K562 (cell line): Measurements from ENCODE around the gene SLC66A3. TPM values are rescaled to one million over a fixed set of nuclear protein-coding genes. Genes with fewer than 3 reads are reported as not detected.

Experiments used
- ATAC-seq: fragments of 200-7000 bp; cut with Tn5 transposase; 3 replicates; pipeline ENCODE4 v1.9.1; 2020; ENCODE audit warnings: moderate library complexity
- BruUV-seq: library from RNA; stranded (reverse); fragments of 400-500 nt; replicated peaks from 2 replicates; lab custom pipeline; 2021; lab: Mats Ljungman, UMichigan
- CTCF ChIA-PET: fragments of 300-600 bp; formaldehyde crosslinking; extraction: SDS; loops from one replicate; lab custom pipeline; 2021; ENCODE audit warnings: low intra/inter-chr PET ratio; lab: Yijun Ruan, JAX
- POLR2A ChIA-PET: fragments of 300-600, 350-650 bp; sonication (Branson Sonifier 250); formaldehyde crosslinking; extraction: SDS; loops from one replicate; lab custom pipeline; 2021; ENCODE audit warnings: antibody characterized with exemption, inconsistent platforms; lab: Yijun Ruan, JAX
- DNase-seq, 4 experiments: peaks; one replicate each; pipeline versions ENCODE4 v3.0.0 to v3.0.0-alpha.2; 2011 to 2018; ENCODE audit warnings: low spot score in 3 of 4, mixed read lengths in 3 of 4; ENCODE audit errors: extremely low read depth in 1 of 4
- FAIRE-seq: peaks from 2 replicates; lab custom pipeline; 2011; peaks lifted over from hg19 to GRCh38; lab: Jason Lieb, UNC
- H2AFZ ChIP-seq: 2 replicates; pipeline ENCODE4 v1.6.0; 2011; ENCODE audit warnings: low read depth, low read length, control low read depth, inconsistent platforms
- H3K27ac ChIP-seq: fragments of 200-600 bp; 3 replicates; pipeline ENCODE4 v1.8.0; 2011; ENCODE audit warnings: low read depth, mild to moderate bottlenecking, control low read depth, inconsistent platforms, low read length, moderate library complexity, mixed read lengths; ENCODE audit errors: extremely low read depth
- H3K27me3 ChIP-seq, 2 experiments: fragments of 300-600 bp in 1 of 2; 2 replicates in 1 of 2; 3 replicates in 1 of 2; pipeline versions ENCODE4 v1.6.0 to v1.8.0; 2011; ENCODE audit warnings: inconsistent platforms in 2 of 2, low read length in 2 of 2, mild to moderate bottlenecking in 1 of 2, mixed read lengths in 1 of 2, moderate library complexity in 1 of 2; ENCODE audit not compliant: control insufficient read depth in 2 of 2, insufficient read depth in 2 of 2
- H3K36me3 ChIP-seq: fragments of 300-600 bp; 3 replicates; pipeline ENCODE4 v1.8.0; 2011; ENCODE audit warnings: mild to moderate bottlenecking, low read length, inconsistent platforms; ENCODE audit not compliant: control insufficient read depth, insufficient read depth
- H3K4me1 ChIP-seq, 2 experiments: fragments of 200-600 bp in 1 of 2; replicated peaks in 1 of 2; 2 replicates in 1 of 2; 3 replicates in 1 of 2; pipeline versions ENCODE4 v1.5.1 to v1.8.0; 2011; ENCODE audit warnings: inconsistent platforms in 2 of 2, low read length in 2 of 2, mild to moderate bottlenecking in 1 of 2, mixed read lengths in 1 of 2, moderate library complexity in 1 of 2; ENCODE audit not compliant: control insufficient read depth in 2 of 2, insufficient read depth in 2 of 2
- H3K4me2 ChIP-seq: 2 replicates; pipeline ENCODE4 v1.6.1; 2011; ENCODE audit warnings: low read length, control low read depth, inconsistent platforms, mixed read lengths; ENCODE audit not compliant: insufficient read depth
- H3K4me3 ChIP-seq: fragments of 200-600 bp; sonication (generic), shearing (Covaris generic); 2 replicates; pipeline ENCODE4 v1.5.1; 2016; ENCODE audit warnings: control low read depth, inconsistent platforms
- H3K79me2 ChIP-seq: fragments of 200-600 bp; 3 replicates; pipeline ENCODE4 v1.8.0; 2011; ENCODE audit warnings: low read length, inconsistent platforms; ENCODE audit not compliant: control insufficient read depth, insufficient read depth
- H3K9ac ChIP-seq, 2 experiments: 2 replicates each; pipeline versions ENCODE4 v1.6.0 to v1.6.1; 2011; ENCODE audit warnings: low read depth in 2 of 2, low read length in 2 of 2, control low read depth in 1 of 2, inconsistent platforms in 1 of 2, mild to moderate bottlenecking in 1 of 2, mixed read lengths in 1 of 2; ENCODE audit not compliant: insufficient read depth in 1 of 2
- H3K9me1 ChIP-seq: one replicate; pipeline ENCODE4 v1.6.0; 2011; ENCODE audit warnings: inconsistent platforms, mild to moderate bottlenecking, low read length, moderate library complexity; ENCODE audit not compliant: control insufficient read depth, insufficient read depth
- H3K9me3 ChIP-seq: replicated peaks from 2 replicates; pipeline ENCODE4 v1.5.1; 2011; ENCODE audit warnings: low read depth, low read length, inconsistent platforms; ENCODE audit not compliant: control insufficient read depth, insufficient read depth
- H4K20me1 ChIP-seq: replicated peaks from 2 replicates; pipeline ENCODE4 v1.6.1; 2011; ENCODE audit warnings: low read length, inconsistent platforms, mixed read lengths; ENCODE audit not compliant: control insufficient read depth, insufficient read depth
- C11orf30 ChIP-seq: fragments of 450-650 bp; IDR thresholded peaks from 2 replicates; pipeline ENCODE4 v1.6.1; 2016; ENCODE audit warnings: low read depth, mild to moderate bottlenecking
- E4F1 ChIP-seq: fragments of 250-450 bp; sonication (Bioruptor Pico); IDR thresholded peaks from 2 replicates; pipeline ENCODE4 v1.5.0; 2021; ENCODE audit warnings: mild to moderate bottlenecking, borderline replicate concordance
- ETV6 ChIP-seq, 3 experiments: fragments of 150-350 bp in 1 of 3; sonication (generic) in 1 of 3; formaldehyde crosslinking in 1 of 3; IDR thresholded peaks; 2 replicates each; pipeline versions ENCODE4 v1.6.1 to v1.8.0; 2014 to 2022; ENCODE audit warnings: borderline replicate concordance in 2 of 3, low read depth in 2 of 3, antibody characterized with exemption in 1 of 3, low read length in 1 of 3, mild to moderate bottlenecking in 1 of 3, missing genetic modification reagents in 1 of 3
- MAFF ChIP-seq: IDR thresholded peaks from 2 replicates; pipeline ENCODE4 v1.6.1; 2012; ENCODE audit warnings: low read length, improper control_type of control experiment
- MCM2 ChIP-seq: fragments of 450-650 bp; IDR thresholded peaks from 2 replicates; pipeline ENCODE4 v1.6.1; 2017; ENCODE audit warnings: low read depth, mild to moderate bottlenecking
- MYC ChIP-seq, 2 experiments: fragments of 250-450 bp in 1 of 2; sonication (Bioruptor Pico) in 1 of 2; IDR thresholded peaks; 2 replicates each; pipeline versions ENCODE4 v1.5.1 to v1.6.1; 2012 to 2021; ENCODE audit warnings: low read depth in 2 of 2, borderline replicate concordance in 1 of 2, improper control_type of control experiment in 1 of 2, low read length in 1 of 2, mild to moderate bottlenecking in 1 of 2, moderate library complexity in 1 of 2
- NCOA6 ChIP-seq: fragments of 450-650 bp; IDR thresholded peaks from 2 replicates; pipeline ENCODE4 v1.6.1; 2017; ENCODE audit warnings: mild to moderate bottlenecking
- NFIC ChIP-seq: fragments of 450-650 bp; IDR thresholded peaks from 2 replicates; pipeline ENCODE4 v1.6.1; 2017; ENCODE audit warnings: mild to moderate bottlenecking, inconsistent platforms
- PHTF2 ChIP-seq: fragments of 250-450 bp; sonication (Bioruptor Pico); IDR thresholded peaks from 2 replicates; pipeline ENCODE4 v1.5.0; 2021; ENCODE audit warnings: mild to moderate bottlenecking
- TAF9B ChIP-seq: fragments of 450-650 bp; IDR thresholded peaks from 2 replicates; pipeline ENCODE4 v1.6.1; 2018; ENCODE audit warnings: mild to moderate bottlenecking; ENCODE audit not compliant: partially characterized antibody
- TFAP4 ChIP-seq: sonication (generic); formaldehyde crosslinking; IDR thresholded peaks from 2 replicates; pipeline ENCODE4 v1.8.0; 2022; ENCODE audit warnings: missing genetic modification reagents, mild to moderate bottlenecking, moderate library complexity, borderline replicate concordance
- ZNF316 ChIP-seq: fragments of 450-650 bp; IDR thresholded peaks from 2 replicates; pipeline ENCODE4 v1.6.1; 2016
- ZNF592 ChIP-seq: fragments of 450-650 bp; IDR thresholded peaks from 2 replicates; pipeline ENCODE4 v1.6.1; 2017; ENCODE audit warnings: antibody characterized with exemption, mild to moderate bottlenecking
- WGBS: fragments of 100-300 bp; shearing (Covaris generic); methylation state at CpG from one replicate; pipeline ENCODE4 v1.1.6; 2016; ENCODE audit warnings: low coverage, mixed read lengths; ENCODE audit not compliant: insufficient coverage; ENCODE audit errors: missing lambda C conversion rate; 5-methylcytosine and 5-hydroxymethylcytosine counted together
- in situ Hi-C: fragments of 300-500 bp; cut with MboI; formaldehyde crosslinking; loops from 4 replicates; pipeline ENCODE4 v1.15.0; 2018; ENCODE audit warnings: inconsistent platforms, mixed read lengths
- intact Hi-C: fragments of 100-400 bp; cut with micrococcal nuclease; formaldehyde crosslinking; loops from 2 replicates; pipeline ENCODE4 v1.14.2; 2022
- polyA plus RNA-seq, 8 experiments: library from polyadenylated mRNA; depleted of rRNA in 4 of 8; stranded (reverse) in 5 of 8; unstranded in 3 of 8; fragments of >200 nt; fragmentation: Nextera tagmentation in 2 of 8; fragmentation: Illumina TruSeq in 1 of 8; extraction: Ambion mirVana in 2 of 8; extraction: Trizol in 1 of 8; gene quantifications; 2 replicates each; pipeline versions ENCODE4 v1.2.1 to v1.2.3, GENCODE V29; 2011 to 2014; ENCODE audit warnings: inconsistent platforms in 1 of 8, missing spikeins in 1 of 8
- total RNA-seq, 7 experiments: library from RNA; depleted of rRNA in 6 of 7; stranded (reverse); fragments of >200 nt in 6 of 7; fragmentation: Illumina TruSeq in 2 of 7; extraction: Trizol in 2 of 7; gene quantifications; 2 replicates each; pipeline versions ENCODE4 v1.2.1 to v1.2.3, GENCODE V29; 2011 to 2021; ENCODE audit warnings: low replicate concordance in 1 of 7

SLC66A3 gene
- total and polyA plus RNA-seq, 9 of the 15 experiments (the other 6 are each of a cell fraction or from before 2014, with no cell fraction given), result 2.8 to 30.0 (median 9.1) TPM

GRCh38 chr2:11214770-11215169, 59.5 kb downstream of the SLC66A3 start (continued):
- TF ChIP-seq MYC (IDR thresholded peaks at IDR 0.05; ENCODE audit: low read depth, low read length) (no peak), MYC (CRISPR knock-in tag; IDR thresholded peaks at IDR 0.05; ENCODE audit: borderline replicate concordance, low read depth) (no peak), E4F1 (CRISPR knock-in tag) (no peak), ETV6 (IDR thresholded peaks at IDR 0.05; ENCODE audit: borderline replicate concordance in 1 of 2, low read depth in 2 of 2, low read length in 1 of 2) (no peak), ETV6 (CRISPR knock-in tag; IDR thresholded peaks at IDR 0.05; ENCODE audit: borderline replicate concordance) (no peak), NCOA6 (no peak), MAFF (no peak), PHTF2 (CRISPR knock-in tag) (no peak)

GRCh38 chr2:11215407-11215806, 60.1 kb downstream of the SLC66A3 start:
- in situ Hi-C loops (no loop called here), intact Hi-C loops (no loop called here)
- no peaks in the 10 kb centered on the region for H3K4me1 ChIP-seq
- WGBS, result 92% methylated on average over 3 of the region's 3 CpGs
- H3K4me2 ChIP-seq, result no peak overlapping the region
- H4K20me1 ChIP-seq, result no peaks in the 10 kb centered on the region
- H3K9ac ChIP-seq, result no peak overlapping the region
- no peaks in the 10 kb centered on the region for H3K9me1 ChIP-seq
- ChIA-PET CTCF (no interaction called here), POLR2A (interaction anchor here (0.7 kb wide), 1 partner anchor 16 kb away, joined by 3 read pairs; no protein-coding TSS in a partner anchor)
- peaks cover 56% of the 10 kb centered on the region for H3K36me3 ChIP-seq
- H3K9me3 ChIP-seq, result no peaks in the 10 kb centered on the region
- ATAC-seq, result no peak
- H3K27ac ChIP-seq, result no peak overlapping the region
- no peak for FAIRE-seq
- no peaks in the 10 kb centered on the region for H3K79me2 ChIP-seq
- no peak overlapping the region for H2AFZ ChIP-seq
- no TSS peak for BruUV-seq
- no peaks in the 10 kb centered on the region for H3K27me3 ChIP-seq
- H3K4me3 ChIP-seq, result no peak overlapping the region
- no peak for DNase-seq
- TF ChIP-seq MCM2, result no peak
- TF ChIP-seq ZNF316, result peak; percentile 73
- TF ChIP-seq C11orf30, result peak; percentile 52
- no peak for TF ChIP-seq TAF9B
- TF ChIP-seq NFIC, result no peak
- no peak for TF ChIP-seq TFAP4 (CRISPR knock-in tag)
- TF ChIP-seq ZNF592, result no peak
